T-helper 22 cell (primary cell): ENCODE data around the gene NPC1.
"Not testable (repeated sequence)": the region's sequence is repeated elsewhere in the genome, so short reads cannot be mapped to it uniquely, and the experiment has no call there.

ENCODE experiments used
- DNase-seq: peaks from one replicate; pipeline ENCODE4 v3.0.0-alpha.2; 2020; ENCODE audit warnings: low read depth

The NPC1 gene

GRCh38 chr18:23523429-23524212, 62.7 kb downstream of the NPC1 start:
- no peak for DNase-seq

DNA sequence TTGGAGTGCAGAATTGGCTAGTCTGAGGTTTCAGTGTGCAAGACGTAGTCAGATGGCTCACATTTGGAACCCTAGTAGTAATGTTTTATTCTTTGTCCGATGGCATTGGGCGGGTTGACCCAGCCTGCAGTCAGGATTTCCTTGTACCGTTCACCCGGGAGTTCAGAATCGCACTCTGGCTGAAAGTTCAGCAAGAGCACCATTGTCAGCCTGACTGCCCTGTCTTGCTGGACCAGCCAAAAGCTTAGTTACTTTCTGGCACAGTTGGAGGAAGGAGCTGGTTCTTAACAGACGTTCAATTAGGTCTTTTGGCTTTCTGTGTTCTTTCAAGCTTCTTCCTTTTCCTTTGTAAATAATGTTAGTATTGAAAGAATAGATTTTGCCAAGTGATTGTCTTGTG, 64.4 kb downstream of the NPC1 start:
- no peak for DNase-seq

DNA sequence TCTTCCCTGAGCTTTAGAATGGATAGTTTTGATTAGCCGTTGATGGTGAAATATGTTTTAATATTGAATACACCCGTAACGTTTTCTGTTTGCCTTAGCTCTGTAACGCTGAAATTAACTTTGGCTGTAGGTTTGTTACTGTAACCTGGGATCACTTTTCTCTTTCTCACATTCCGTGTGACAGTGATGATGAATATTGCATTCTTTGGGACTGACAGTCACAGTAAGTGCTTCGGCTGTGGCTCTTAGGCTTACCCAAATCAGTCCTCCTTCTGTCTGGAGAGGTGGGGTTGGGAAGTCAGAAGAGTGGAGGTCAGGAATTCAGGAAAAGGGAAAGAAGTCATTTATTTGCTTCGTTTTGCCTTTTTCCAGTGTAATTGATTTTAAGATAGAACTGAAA, 65.0 kb downstream of the NPC1 start:
- no peak for DNase-seq

- DNase-seq, result no peak
These were observed 66.6 kb downstream of the NPC1 start for GRCh38 chr18:23519734-23520133.

GRCh38 chr18:23515911-23516546, 70.3 kb downstream of the NPC1 start:
- DNase-seq, result peak; percentile 51

DNA sequence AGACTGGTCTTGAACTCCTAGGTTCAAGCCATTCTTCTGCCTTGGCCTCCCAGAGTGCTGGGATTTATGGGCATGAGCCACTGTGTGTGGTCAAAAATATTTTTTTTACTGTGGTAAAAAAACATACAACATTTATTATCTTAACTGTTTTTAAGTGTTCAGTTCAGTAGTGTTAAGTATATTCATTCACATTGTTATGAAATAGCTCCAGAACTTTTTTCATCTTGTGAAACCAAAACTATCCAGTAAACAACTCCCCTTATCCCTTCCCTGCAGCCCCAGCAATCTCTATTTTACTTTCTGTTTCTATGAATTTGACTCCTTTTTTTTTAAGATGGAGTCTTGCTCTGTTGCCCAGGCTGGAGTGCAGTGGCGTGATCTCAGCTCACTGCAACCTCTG, 73.7 kb downstream of the NPC1 start:
- no peak for DNase-seq

- DNase-seq, result not testable (repeated sequence)
These were observed 74.1 kb downstream of the NPC1 start for GRCh38 chr18:23512216-23512615.

DNA sequence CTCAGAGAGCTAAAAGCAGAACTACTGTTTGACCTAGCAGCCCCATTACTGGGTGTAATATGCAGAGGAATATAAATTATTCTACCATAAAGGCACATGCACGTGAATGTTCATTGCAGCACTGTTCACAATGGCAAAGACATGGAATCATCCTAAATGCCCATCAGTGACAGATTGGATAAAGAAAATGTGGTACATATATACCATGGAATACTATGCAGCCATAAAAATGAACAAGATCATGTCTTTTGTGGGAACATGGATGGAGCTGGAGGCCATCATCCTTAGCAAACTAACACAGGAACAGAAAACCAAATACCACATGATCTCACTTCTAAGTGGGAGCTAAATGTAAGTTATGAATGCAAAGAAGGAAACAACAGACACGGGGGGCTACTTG, 75.4 kb downstream of the NPC1 start:
- not testable (repeated sequence) for DNase-seq

DNA sequence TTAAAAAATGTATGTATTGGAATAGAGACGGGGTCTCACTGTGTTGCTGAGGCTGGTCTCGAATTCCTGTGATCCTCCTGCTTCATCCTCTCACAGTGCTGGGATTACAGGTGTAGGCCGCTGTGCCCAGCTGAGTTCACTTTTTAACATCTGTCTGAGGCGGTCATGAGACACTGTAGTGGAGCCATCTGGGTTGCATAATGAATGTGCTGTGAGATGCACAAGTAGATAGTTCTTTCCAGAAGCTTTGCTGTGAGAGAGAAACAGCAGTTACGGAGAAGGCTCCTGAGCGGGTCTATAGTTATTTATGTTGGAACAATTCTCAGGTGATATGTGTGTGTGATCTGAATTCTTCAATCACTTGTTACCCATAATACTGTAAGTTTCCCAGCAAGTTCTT, 79.9 kb downstream of the NPC1 start:
- DNase-seq, result no peak

GRCh38 chr18:23504720-23505119, 81.6 kb downstream of the NPC1 start:
- no peak for DNase-seq

GRCh38 chr18:23503963-23504344, 82.4 kb downstream of the NPC1 start:
- no peak for DNase-seq

DNA sequence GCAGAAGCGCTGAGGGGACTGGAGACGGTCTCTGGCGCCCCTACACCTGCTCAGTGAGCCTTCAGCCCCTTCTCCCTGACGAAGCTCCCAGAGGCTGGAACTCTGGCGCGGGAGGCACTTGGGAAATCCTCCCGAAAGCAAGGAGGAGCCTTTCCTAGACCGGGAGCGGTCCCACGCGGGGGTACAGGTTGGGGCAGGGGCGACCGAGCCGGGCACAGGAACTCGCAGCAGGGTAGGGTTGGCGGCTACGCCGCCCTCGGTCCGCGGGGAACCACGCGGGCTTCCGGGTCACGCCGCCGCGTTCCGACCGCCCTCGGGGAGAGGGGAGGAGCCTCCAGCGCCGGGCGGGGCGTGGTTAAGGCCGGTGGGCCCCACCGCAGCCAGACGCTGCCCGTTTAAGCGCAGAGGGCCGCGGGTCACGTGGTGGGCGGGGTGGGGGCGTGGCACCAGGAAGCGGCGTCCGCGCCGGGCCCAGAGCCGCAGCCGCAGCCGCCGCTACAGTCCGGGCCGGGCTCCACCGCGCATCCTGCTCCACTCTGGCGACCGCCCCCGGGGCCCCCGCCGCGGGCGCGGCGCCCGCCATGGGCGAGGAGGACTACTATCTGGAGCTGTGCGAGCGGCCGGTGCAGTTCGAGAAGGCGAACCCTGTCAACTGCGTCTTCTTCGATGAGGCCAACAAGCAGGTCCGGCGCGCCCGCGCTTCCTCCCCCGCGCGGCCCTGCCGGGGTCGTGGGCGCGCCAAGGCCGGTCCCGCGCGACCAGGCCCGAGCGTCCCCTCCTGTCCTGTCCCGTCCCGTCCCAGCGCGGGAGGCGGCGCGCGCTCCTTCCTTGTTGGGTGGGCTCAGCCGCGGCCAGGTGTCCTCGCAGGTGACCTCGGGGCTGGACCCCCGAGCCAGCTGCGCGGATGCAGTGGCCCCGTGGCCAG, 83.0 kb downstream of the NPC1 start, which contains the start of gene RMC1:
Gene RMC1, plus strand, starts transcription at position 474 of the 925 bp plus-strand sequence. Its CDS starts 108 bp downstream, at position 582.
- peak; percentile 91 for DNase-seq

GRCh38 chr18:23502516-23503037, 83.7 kb downstream of the NPC1 start:
- no peak for DNase-seq

DNA sequence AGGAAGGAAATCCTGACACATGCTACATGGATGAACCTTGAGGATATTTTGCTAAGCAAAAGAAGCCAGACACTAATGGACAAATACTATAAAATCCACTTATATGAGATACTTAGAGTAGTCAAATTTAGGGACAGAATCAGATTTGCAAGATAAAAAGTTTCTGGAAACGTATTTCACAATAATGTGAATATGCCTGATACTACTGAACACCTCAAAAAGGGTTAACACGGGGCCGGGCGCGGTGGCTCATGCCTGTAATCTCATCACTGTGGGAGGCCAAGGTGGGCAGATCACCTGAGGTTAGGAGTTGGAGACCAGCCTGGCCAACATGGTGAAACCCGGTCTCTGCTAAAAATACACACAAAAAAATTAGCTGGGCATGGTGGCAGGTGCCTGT, 84.7 kb downstream of the NPC1 start:
- no peak for DNase-seq

DNA sequence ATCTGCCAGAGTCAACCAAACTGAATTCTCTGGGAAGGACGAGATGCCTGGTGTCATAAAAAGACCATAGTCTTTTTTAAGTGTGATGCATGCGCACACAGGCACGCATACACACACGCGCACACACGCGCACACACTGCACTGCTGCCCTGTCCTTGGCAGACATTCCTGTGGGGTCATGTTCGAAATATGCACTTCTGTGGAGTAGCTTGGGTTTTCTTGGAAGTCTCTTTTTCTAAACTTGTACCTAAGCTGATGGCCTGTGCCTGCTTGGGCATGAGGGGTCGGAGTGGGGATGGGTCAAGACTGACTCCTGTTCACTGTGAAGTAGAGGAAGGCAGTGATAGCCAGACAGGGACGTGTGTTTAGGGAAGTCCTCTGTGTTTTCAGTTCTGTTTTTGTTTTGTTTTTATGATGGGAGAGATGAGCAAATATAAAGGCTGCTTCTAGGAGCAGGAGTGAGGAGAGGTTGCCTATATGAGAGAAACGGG, 87.0 kb downstream of the NPC1 start:
- DNase-seq, result no peak

GRCh38 chr18:23498877-23499276, 87.4 kb downstream of the NPC1 start:
- DNase-seq, result peak; percentile 45

DNA sequence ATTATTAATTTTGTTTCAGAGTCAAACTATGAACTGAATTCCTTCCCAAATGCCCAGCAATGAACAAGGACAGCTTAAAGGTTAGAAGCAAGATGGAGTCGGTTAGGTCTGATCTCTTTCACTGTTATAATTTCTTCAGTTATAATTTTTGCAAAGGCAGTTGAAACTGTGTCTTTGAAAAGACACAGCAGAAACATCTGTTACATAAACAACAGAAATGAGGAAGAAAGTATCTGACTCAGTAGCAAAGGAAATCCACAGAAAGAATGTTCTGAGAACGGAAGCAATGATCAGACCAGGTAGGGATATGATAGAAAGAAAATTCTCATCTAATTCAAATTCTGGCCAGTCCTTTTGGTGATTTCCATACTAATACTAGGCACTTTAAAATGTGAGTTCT, 88.2 kb downstream of the NPC1 start:
- no peak for DNase-seq

- no peak for DNase-seq
These were observed 90.4 kb downstream of the NPC1 start for GRCh38 chr18:23495723-23496440.

DNA sequence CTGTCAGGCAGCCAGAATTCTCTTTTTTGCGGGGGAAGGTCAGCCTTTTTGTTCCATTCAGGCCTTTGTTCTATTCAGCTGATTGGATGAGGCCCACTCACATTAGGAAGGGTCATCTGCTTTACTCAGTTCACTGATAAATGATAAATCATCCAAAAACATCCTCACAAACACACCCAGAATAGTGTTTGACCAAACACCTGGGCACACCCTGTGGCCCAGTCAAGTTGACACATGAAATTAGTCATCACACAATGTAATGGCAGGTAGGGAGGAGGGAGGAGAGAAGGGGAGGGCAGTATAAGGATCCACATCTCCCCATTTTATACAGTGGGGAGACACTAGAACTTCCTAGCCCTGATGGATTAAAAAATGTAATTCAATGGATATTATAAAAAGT, 91.3 kb downstream of the NPC1 start:
- no peak for DNase-seq

DNA sequence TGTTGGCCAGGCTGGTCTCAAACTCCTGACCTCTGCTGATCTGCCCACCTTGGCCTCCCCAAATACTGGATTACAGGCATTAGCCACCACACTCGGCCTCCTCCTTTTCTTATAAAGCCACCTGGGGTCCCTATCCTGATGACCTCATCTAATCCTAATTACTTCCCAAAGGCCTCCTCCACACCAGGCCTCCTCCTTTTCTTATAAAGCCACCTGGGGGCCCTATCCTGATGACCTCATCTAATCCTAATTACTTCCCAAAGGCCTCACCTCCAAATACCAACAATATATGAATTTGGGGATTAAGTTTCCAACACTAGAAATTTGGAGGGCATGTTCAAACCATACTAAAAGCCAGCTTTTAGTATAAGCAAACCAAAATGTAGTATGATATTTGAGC, 92.7 kb downstream of the NPC1 start:
- no peak for DNase-seq

DNA sequence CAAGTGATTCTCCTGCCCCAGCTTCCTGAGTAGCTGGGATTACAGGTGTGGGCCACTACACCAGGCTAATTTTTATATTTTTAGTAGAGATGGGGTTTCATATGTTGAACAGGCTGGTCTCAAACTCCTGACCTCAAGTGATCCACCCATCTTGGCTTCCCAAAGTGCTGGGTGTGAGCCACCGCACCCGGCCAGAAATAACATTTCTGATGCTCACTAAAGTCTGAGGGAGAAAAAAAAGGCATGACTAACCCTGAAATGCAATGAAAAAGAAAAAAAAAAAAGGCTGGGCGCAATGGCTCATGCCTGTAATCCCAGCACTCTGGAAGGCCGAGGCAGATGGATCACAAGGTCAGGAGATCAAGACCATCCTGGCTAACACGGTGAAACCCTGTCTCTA, 96.7 kb downstream of the NPC1 start:
- DNase-seq, result not testable (repeated sequence)
